Fibroblast of peridontal ligament (primary cell): Measurements from ENCODE around the gene CCIN.
"Not testable (repeated sequence)": the region's sequence is repeated elsewhere in the genome, so short reads cannot be mapped to it uniquely, and the experiment has no call there.

Experiments
- DNase-seq: peaks from one replicate; pipeline ENCODE4 v3.0.0-alpha.2; 2010; ENCODE audit errors: extremely low read depth

The CCIN gene

GRCh38 chr9:36158917-36159316 lies 10.3 kb upstream of the CCIN start:
- no peak for DNase-seq

- not testable (repeated sequence) for DNase-seq
These were observed 9.7 kb upstream of the CCIN start for GRCh38 chr9:36159509-36159908.

- DNase-seq: not testable (repeated sequence)
These were observed 9.1 kb upstream of the CCIN start for GRCh38 chr9:36160126-36160525.

- peak; percentile 76 for DNase-seq
These were observed 8.0 kb upstream of the CCIN start for GRCh38 chr9:36161187-36161586.

- no peak for DNase-seq
These were observed 6.9 kb upstream of the CCIN start for GRCh38 chr9:36162211-36162738.

GRCh38 chr9:36163049-36163785 lies 6.0 kb upstream of the CCIN start:
- DNase-seq: peak; percentile 60

- DNase-seq: peak; percentile 41
These were observed 5.4 kb upstream of the CCIN start for GRCh38 chr9:36163786-36164170.

- DNase-seq: no peak
These were observed 4.8 kb upstream of the CCIN start for GRCh38 chr9:36164372-36164771.

GRCh38 chr9:36164989-36165388 lies 4.2 kb upstream of the CCIN start:
- DNase-seq: no peak

GRCh38 chr9:36165826-36166167 lies 3.4 kb upstream of the CCIN start:
- peak; percentile 64 for DNase-seq

GRCh38 chr9:36166168-36166927 lies 2.8 kb upstream of the CCIN start:
- peak; percentile 87 for DNase-seq

- DNase-seq: no peak
These were observed 520 bp downstream of the CCIN start for GRCh38 chr9:36169708-36170107.

GRCh38 chr9:36170531-36170930 lies 1.3 kb downstream of the CCIN start:
- no peak for DNase-seq

GRCh38 chr9:36173861-36174260 lies 4.7 kb downstream of the CCIN start:
- no peak for DNase-seq

GRCh38 chr9:36174271-36174670 lies 5.1 kb downstream of the CCIN start:
- no peak for DNase-seq

- no peak for DNase-seq
These were observed 5.5 kb downstream of the CCIN start for GRCh38 chr9:36174731-36175130.

- DNase-seq: not testable (repeated sequence)
These were observed 6.0 kb downstream of the CCIN start for GRCh38 chr9:36175209-36175608.

GRCh38 chr9:36176496-36176895 lies 7.3 kb downstream of the CCIN start:
- DNase-seq: not testable (repeated sequence)

GRCh38 chr9:36177571-36177970 lies 8.4 kb downstream of the CCIN start:
- no peak for DNase-seq

- not testable (repeated sequence) for DNase-seq
These were observed 11.1 kb downstream of the CCIN start for GRCh38 chr9:36180243-36180642.

- DNase-seq: peak; percentile 92
These were observed 18.2 kb downstream of the CCIN start for GRCh38 chr9:36187414-36187813.

GRCh38 chr9:36188212-36188611 lies 19.0 kb downstream of the CCIN start:
- DNase-seq: no peak

GRCh38 chr9:36189976-36190375 lies 20.8 kb downstream of the CCIN start:
- DNase-seq: no peak
